K562 (cell line): ENCODE data around the gene NKX6-2. TPM values are rescaled to one million over a fixed set of nuclear protein-coding genes. Genes with fewer than 3 reads are reported as not detected.

Experiments
- ATAC-seq: fragments of 200-7000 bp; cut with Tn5 transposase; 3 replicates; pipeline ENCODE4 v1.9.1; 2020; ENCODE audit warnings: moderate library complexity
- BruUV-seq: library from RNA; stranded (reverse); fragments of 400-500 nt; replicated peaks from 2 replicates; lab custom pipeline; 2021; lab: Mats Ljungman, UMichigan
- CTCF ChIA-PET: fragments of 300-600 bp; formaldehyde crosslinking; extraction: SDS; loops from one replicate; lab custom pipeline; 2021; ENCODE audit warnings: low intra/inter-chr PET ratio; lab: Yijun Ruan, JAX
- POLR2A ChIA-PET: fragments of 300-600, 350-650 bp; sonication (Branson Sonifier 250); formaldehyde crosslinking; extraction: SDS; loops from one replicate; lab custom pipeline; 2021; ENCODE audit warnings: antibody characterized with exemption, inconsistent platforms; lab: Yijun Ruan, JAX
- DNase-seq, 4 experiments: peaks; one replicate each; pipeline versions ENCODE4 v3.0.0 to v3.0.0-alpha.2; 2011 to 2018; ENCODE audit warnings: low spot score in 3 of 4, mixed read lengths in 3 of 4; ENCODE audit errors: extremely low read depth in 1 of 4
- FAIRE-seq: peaks from 2 replicates; lab custom pipeline; 2011; peaks lifted over from hg19 to GRCh38; lab: Jason Lieb, UNC
- H2AFZ ChIP-seq: 2 replicates; pipeline ENCODE4 v1.6.0; 2011; ENCODE audit warnings: low read depth, low read length, control low read depth, inconsistent platforms
- H3K27ac ChIP-seq: fragments of 200-600 bp; 3 replicates; pipeline ENCODE4 v1.8.0; 2011; ENCODE audit warnings: low read depth, mild to moderate bottlenecking, control low read depth, inconsistent platforms, low read length, moderate library complexity, mixed read lengths; ENCODE audit errors: extremely low read depth
- H3K27me3 ChIP-seq, 2 experiments: fragments of 300-600 bp in 1 of 2; 2 replicates in 1 of 2; 3 replicates in 1 of 2; pipeline versions ENCODE4 v1.6.0 to v1.8.0; 2011; ENCODE audit warnings: inconsistent platforms in 2 of 2, low read length in 2 of 2, mild to moderate bottlenecking in 1 of 2, mixed read lengths in 1 of 2, moderate library complexity in 1 of 2; ENCODE audit not compliant: control insufficient read depth in 2 of 2, insufficient read depth in 2 of 2
- H3K36me3 ChIP-seq: fragments of 300-600 bp; 3 replicates; pipeline ENCODE4 v1.8.0; 2011; ENCODE audit warnings: mild to moderate bottlenecking, low read length, inconsistent platforms; ENCODE audit not compliant: control insufficient read depth, insufficient read depth
- H3K4me1 ChIP-seq, 2 experiments: fragments of 200-600 bp in 1 of 2; replicated peaks in 1 of 2; 2 replicates in 1 of 2; 3 replicates in 1 of 2; pipeline versions ENCODE4 v1.5.1 to v1.8.0; 2011; ENCODE audit warnings: inconsistent platforms in 2 of 2, low read length in 2 of 2, mild to moderate bottlenecking in 1 of 2, mixed read lengths in 1 of 2, moderate library complexity in 1 of 2; ENCODE audit not compliant: control insufficient read depth in 2 of 2, insufficient read depth in 2 of 2
- H3K4me2 ChIP-seq: 2 replicates; pipeline ENCODE4 v1.6.1; 2011; ENCODE audit warnings: low read length, control low read depth, inconsistent platforms, mixed read lengths; ENCODE audit not compliant: insufficient read depth
- H3K4me3 ChIP-seq: fragments of 200-600 bp; sonication (generic), shearing (Covaris generic); 2 replicates; pipeline ENCODE4 v1.5.1; 2016; ENCODE audit warnings: control low read depth, inconsistent platforms
- H3K79me2 ChIP-seq: fragments of 200-600 bp; 3 replicates; pipeline ENCODE4 v1.8.0; 2011; ENCODE audit warnings: low read length, inconsistent platforms; ENCODE audit not compliant: control insufficient read depth, insufficient read depth
- H3K9ac ChIP-seq, 2 experiments: 2 replicates each; pipeline versions ENCODE4 v1.6.0 to v1.6.1; 2011; ENCODE audit warnings: low read depth in 2 of 2, low read length in 2 of 2, control low read depth in 1 of 2, inconsistent platforms in 1 of 2, mild to moderate bottlenecking in 1 of 2, mixed read lengths in 1 of 2; ENCODE audit not compliant: insufficient read depth in 1 of 2
- H3K9me1 ChIP-seq: one replicate; pipeline ENCODE4 v1.6.0; 2011; ENCODE audit warnings: inconsistent platforms, mild to moderate bottlenecking, low read length, moderate library complexity; ENCODE audit not compliant: control insufficient read depth, insufficient read depth
- H3K9me3 ChIP-seq: replicated peaks from 2 replicates; pipeline ENCODE4 v1.5.1; 2011; ENCODE audit warnings: low read depth, low read length, inconsistent platforms; ENCODE audit not compliant: control insufficient read depth, insufficient read depth
- H4K20me1 ChIP-seq: replicated peaks from 2 replicates; pipeline ENCODE4 v1.6.1; 2011; ENCODE audit warnings: low read length, inconsistent platforms, mixed read lengths; ENCODE audit not compliant: control insufficient read depth, insufficient read depth
- HOMEZ ChIP-seq: fragments of 250-450 bp; sonication (Bioruptor Pico); IDR thresholded peaks from 2 replicates; pipeline ENCODE4 v1.4.0; 2020; ENCODE audit warnings: mild to moderate bottlenecking, moderate library complexity
- MAZ ChIP-seq, 2 experiments: fragments of 450-650 bp in 1 of 2; sonication (generic) in 1 of 2; formaldehyde crosslinking; IDR thresholded peaks in 1 of 2; conservative IDR thresholded peaks in 1 of 2; 2 replicates each; pipeline versions ENCODE4 v1.4.0 to v1.5.0; 2020; ENCODE audit warnings: mild to moderate bottlenecking in 1 of 2, missing genetic modification reagents in 1 of 2
- MED1 ChIP-seq: sonication (generic); formaldehyde crosslinking; IDR thresholded peaks from 2 replicates; pipeline ENCODE4 v1.8.1; 2023; ENCODE audit warnings: missing genetic modification reagents, borderline replicate concordance
- PPARD ChIP-seq: fragments of 250-450 bp; sonication (Bioruptor Pico); IDR thresholded peaks from 2 replicates; pipeline ENCODE4 v1.8.0; 2022; ENCODE audit warnings: inconsistent platforms, mild to moderate bottlenecking, moderate library complexity
- PRDM10 ChIP-seq: fragments of 450-650 bp; IDR thresholded peaks from 2 replicates; pipeline ENCODE4 v1.6.1; 2018; ENCODE audit not compliant: partially characterized antibody
- RBM17 ChIP-seq: fragments of 200-400 bp; formaldehyde crosslinking; IDR thresholded peaks from 2 replicates; pipeline ENCODE4 v1.6.1; 2017; ENCODE audit warnings: low read depth, mild to moderate bottlenecking, low read length, borderline replicate concordance
- SMAD2 ChIP-seq: fragments of 150-350 bp; IDR thresholded peaks from 2 replicates; pipeline ENCODE4 v1.6.1; 2014; ENCODE audit warnings: low read depth, mild to moderate bottlenecking, low read length
- SUPT5H ChIP-seq: fragments of 450-650 bp; IDR thresholded peaks from 2 replicates; pipeline ENCODE4 v1.6.1; 2016
- ZC3H4 ChIP-seq: sonication (generic); formaldehyde crosslinking; IDR thresholded peaks from 2 replicates; pipeline ENCODE4 v1.9.0; 2021; ENCODE audit warnings: missing genetic modification reagents, borderline replicate concordance
- ZNF830 ChIP-seq: fragments of 250-450 bp; sonication (Bioruptor Pico); IDR thresholded peaks from 2 replicates; pipeline ENCODE4 v1.5.0; 2021; ENCODE audit warnings: mild to moderate bottlenecking
- WGBS: fragments of 100-300 bp; shearing (Covaris generic); methylation state at CpG from one replicate; pipeline ENCODE4 v1.1.6; 2016; ENCODE audit warnings: low coverage, mixed read lengths; ENCODE audit not compliant: insufficient coverage; ENCODE audit errors: missing lambda C conversion rate; 5-methylcytosine and 5-hydroxymethylcytosine counted together
- in situ Hi-C: fragments of 300-500 bp; cut with MboI; formaldehyde crosslinking; loops from 4 replicates; pipeline ENCODE4 v1.15.0; 2018; ENCODE audit warnings: inconsistent platforms, mixed read lengths
- intact Hi-C: fragments of 100-400 bp; cut with micrococcal nuclease; formaldehyde crosslinking; loops from 2 replicates; pipeline ENCODE4 v1.14.2; 2022
- polyA plus RNA-seq, 8 experiments: library from polyadenylated mRNA; depleted of rRNA in 4 of 8; stranded (reverse) in 5 of 8; unstranded in 3 of 8; fragments of >200 nt; fragmentation: Nextera tagmentation in 2 of 8; fragmentation: Illumina TruSeq in 1 of 8; extraction: Ambion mirVana in 2 of 8; extraction: Trizol in 1 of 8; gene quantifications; 2 replicates each; pipeline versions ENCODE4 v1.2.1 to v1.2.3, GENCODE V29; 2011 to 2014; ENCODE audit warnings: inconsistent platforms in 1 of 8, missing spikeins in 1 of 8
- total RNA-seq, 7 experiments: library from RNA; depleted of rRNA in 6 of 7; stranded (reverse); fragments of >200 nt in 6 of 7; fragmentation: Illumina TruSeq in 2 of 7; extraction: Trizol in 2 of 7; gene quantifications; 2 replicates each; pipeline versions ENCODE4 v1.2.1 to v1.2.3, GENCODE V29; 2011 to 2021; ENCODE audit warnings: low replicate concordance in 1 of 7

The NKX6-2 gene
- total and polyA plus RNA-seq, 9 of the 15 experiments (the other 6 are each of a cell fraction or from before 2014, with no cell fraction given) = 1.0 to 1.6 TPM; not detected in 7

DNA sequence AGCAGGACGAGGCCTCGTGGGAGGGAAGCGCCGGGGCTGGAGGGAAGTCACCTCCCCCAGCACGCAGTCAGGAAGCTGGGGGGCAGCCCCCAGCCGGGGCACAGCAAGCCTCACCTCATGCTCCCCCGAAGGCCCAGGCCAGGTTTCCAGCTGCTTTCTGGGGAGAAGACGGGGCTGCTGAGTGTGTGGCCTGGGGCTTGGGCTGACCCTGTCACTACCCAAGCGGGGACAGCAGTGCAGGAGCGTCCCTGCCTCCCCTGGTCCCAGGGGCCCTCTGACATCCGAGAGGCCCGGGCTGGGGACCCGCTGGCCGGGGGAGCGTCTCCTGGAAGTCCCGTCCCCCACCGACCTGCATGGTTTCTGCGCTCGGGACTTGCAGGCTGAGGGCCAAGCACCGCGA lies 19.7 kb upstream of the NKX6-2 start:
- DNase-seq (no peak), FAIRE-seq (no peak), ATAC-seq (no peak)
- ChIA-PET POLR2A (no interaction called here), CTCF (no interaction called here)
- Histone ChIP-seq H3K27ac (no peak overlapping the region), H3K9ac (no peak overlapping the region), H3K9me1 (no peaks in the 10 kb centered on the region), H3K4me2 (no peak overlapping the region), H2AFZ (no peak overlapping the region), H3K9me3 (no peaks in the 10 kb centered on the region), H3K4me3 (no peak overlapping the region), H3K27me3 (peaks cover 0 to 24% of the 10 kb centered on the region in 2 experiments; a peak in 2 of 5 replicates), H3K36me3 (no peaks in the 10 kb centered on the region), H3K79me2 (no peaks in the 10 kb centered on the region), H4K20me1 (no peaks in the 10 kb centered on the region), H3K4me1 (peaks cover 0 to 14% of the 10 kb centered on the region in 2 experiments; a peak in 2 of 5 replicates)
- TF ChIP-seq MAZ (CRISPR knock-in tag; conservative IDR thresholded peaks at IDR 0.05 in 1 of 2, IDR thresholded peaks at IDR 0.05 in 1 of 2) = no peak
- in situ Hi-C loops = no loop called here
- WGBS = 14% methylated on average over 20 of the region's 21 CpGs
- intact Hi-C loops = no loop called here
- BruUV-seq = no TSS peak

- Histone ChIP-seq H3K4me3 (no peak overlapping the region), H3K36me3 (no peaks in the 10 kb centered on the region), H3K27me3 (peaks cover 0 to 17% of the 10 kb centered on the region in 2 experiments; a peak in 2 of 5 replicates), H3K79me2 (no peaks in the 10 kb centered on the region), H3K27ac (no peak overlapping the region), H2AFZ (no peak overlapping the region), H3K4me2 (no peak overlapping the region), H3K9ac (no peak overlapping the region), H3K9me1 (no peaks in the 10 kb centered on the region), H4K20me1 (no peaks in the 10 kb centered on the region), H3K4me1 (peaks cover 0 to 15% of the 10 kb centered on the region in 2 experiments; a peak in 2 of 5 replicates), H3K9me3 (no peaks in the 10 kb centered on the region)
- 11% methylated on average over 12 of the region's 23 CpGs for WGBS
- ChIA-PET POLR2A (no interaction called here), CTCF (no interaction called here)
- no peak for FAIRE-seq
- no TSS peak for BruUV-seq
- in situ Hi-C loops (no loop called here), intact Hi-C loops (no loop called here)
- no peak for DNase-seq
- ATAC-seq = no peak
- TF ChIP-seq ZNF830 (CRISPR knock-in tag) = no peak
- no peak for TF ChIP-seq RBM17
- no peak for TF ChIP-seq PPARD (CRISPR knock-in tag)
- TF ChIP-seq SMAD2 = no peak
- no peak for TF ChIP-seq HOMEZ (CRISPR knock-in tag)
- TF ChIP-seq SUPT5H = no peak
- no peak for TF ChIP-seq MED1 (CRISPR knock-in tag)
- no peak for TF ChIP-seq PRDM10
- no peak for TF ChIP-seq ZC3H4
These were observed 19.0 kb upstream of the NKX6-2 start for GRCh38 chr10:132804785-132805426.
